Activated CD8-positive, alpha-beta memory T cell treated with anti-CD3 and anti-CD28 coated beads for 4 hours (primary cell): ENCODE measurements around the gene DIMT1.

ENCODE experiments used
- DNase-seq, 2 donors: peaks; one replicate each; pipeline ENCODE4 v3.0.0-alpha.2; 2020; ENCODE audit warnings: low read depth in 2 of 2

DIMT1 gene

DNA sequence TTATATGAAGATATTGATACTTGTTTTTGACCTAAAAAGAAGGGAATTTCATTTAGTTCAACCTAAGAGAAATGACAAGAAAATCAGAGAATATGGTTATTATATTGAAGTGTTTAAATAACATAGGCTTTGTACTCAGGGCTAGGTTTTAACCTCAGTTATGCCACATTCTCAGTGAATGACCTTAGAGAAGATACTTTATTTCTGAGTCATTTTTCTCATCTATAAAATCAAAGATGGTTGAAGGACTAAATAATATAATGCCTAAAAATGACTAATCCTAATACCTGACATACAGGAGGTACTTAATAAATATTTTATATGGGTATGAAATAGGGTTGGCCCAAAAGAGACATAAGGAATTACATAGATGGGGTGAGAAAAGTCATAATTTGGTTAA is 32.3 kb downstream of the DIMT1 start:
- no peak for DNase-seq

DNA sequence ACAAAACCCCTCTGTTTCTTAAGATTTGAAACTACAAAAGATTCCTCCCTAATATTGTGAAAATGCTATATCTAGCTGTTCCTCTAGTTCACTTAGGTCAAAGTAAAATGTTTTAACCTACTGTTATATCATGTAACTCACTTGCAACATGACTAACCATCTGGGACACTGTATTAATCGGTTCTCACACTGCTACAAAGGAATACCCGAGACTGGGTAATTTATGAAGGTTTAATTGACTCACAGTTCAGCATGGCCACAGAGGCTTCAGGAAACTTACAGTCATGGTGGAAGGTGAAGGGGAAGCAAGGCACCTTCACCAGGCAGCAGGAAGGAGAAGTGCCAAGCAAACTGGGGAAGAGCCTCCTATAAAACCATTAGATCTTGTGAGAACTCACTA is 34.7 kb downstream of the DIMT1 start:
- no peak for DNase-seq

- DNase-seq, result no peak
Measured at GRCh38 chr5:62362701-62363100, 41.0 kb downstream of the DIMT1 start.

DNA sequence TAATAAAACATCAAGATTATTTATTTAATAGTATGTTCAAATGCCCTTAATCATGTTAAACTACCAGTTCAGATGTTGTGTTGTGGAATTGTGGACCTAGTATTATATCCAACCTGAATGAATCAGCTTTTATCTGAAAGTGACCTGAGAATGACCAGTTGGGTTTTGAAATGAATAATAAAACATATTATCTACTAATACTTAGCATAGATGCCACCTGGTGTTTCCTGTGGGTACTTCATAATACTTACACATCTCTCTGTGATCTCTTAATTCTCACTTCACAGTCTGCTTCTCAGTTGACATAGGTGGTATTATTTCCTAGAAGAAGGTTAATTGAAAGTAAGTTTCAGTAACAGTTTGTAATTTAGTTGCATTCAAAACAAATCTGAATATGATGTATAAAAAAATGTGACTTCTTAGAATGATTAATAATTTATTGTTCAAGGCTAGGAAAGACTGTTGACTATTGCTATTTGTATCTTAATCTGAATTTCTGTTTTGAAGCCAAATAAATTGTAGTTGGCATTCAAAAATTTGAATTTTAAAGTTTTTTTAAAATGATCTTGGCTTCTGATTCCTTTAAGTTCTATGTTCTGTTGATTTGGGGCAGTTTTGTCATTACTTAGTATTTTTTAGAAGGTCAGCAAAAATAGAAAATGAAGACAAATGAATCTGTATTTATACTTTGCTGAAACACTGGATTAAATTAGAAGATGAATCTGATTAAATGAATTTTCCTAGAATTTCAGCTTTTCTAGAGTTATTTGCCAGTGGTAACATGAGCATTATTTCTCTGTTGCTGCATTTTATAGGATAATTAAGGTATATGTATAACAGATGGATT is 49.5 kb downstream of the DIMT1 start:
- DNase-seq, result no peak

DNA sequence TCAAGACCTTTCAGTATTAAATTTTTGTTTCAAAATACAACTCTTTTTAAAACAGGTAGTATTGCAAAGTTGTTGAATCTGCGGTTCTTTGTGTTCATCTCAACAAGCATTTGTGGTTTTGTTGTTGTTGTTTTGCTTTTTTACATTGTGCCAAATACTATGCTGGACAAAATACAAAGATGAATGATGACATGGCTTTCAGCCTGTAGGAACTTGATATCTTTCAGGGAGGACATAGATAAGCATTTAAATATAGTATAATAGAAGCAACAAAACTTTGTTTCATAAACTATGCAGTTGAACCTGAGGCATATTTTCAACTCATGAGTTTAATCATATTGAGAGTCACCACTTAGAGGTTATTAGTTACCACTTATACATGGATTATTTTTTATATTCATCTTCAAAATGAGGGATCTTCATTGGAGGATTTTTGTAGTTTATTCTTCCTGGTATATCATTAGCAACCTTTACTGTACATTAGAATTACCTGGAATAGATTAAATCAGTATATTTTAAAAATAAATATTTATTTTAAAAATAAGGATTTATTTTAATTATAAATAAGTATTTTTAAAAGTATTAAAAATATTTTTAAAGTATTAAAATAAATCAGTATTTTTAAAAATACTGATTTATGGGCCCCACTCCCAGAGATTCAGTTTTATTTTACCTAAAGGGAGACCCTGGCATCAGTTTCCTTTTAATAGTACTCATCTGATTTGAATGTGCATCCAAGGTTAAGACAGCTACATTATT is 54.8 kb downstream of the DIMT1 start:
- DNase-seq, result no peak

DNA sequence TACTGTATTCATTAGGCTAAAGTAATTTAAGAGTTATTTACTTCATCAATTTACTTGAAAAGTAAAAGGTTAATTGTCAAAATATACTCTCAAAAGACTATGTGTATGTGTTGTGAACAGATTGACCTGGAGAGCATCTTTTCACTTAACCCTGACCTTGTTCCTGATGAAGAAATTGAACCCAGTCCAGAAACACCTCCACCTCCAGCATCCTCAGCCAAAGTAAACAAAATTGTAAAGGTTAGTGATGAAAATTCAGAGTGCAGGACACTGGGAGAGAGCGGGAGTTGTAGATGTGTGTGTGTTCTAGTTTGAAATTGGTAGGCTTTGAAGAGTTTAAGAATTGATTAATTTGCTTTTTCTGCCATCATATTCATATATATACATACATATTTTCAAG is 55.8 kb downstream of the DIMT1 start:
- DNase-seq, result no peak

- DNase-seq, result no peak
Measured at GRCh38 chr5:62346748-62347147, 57.0 kb downstream of the DIMT1 start.

DNA sequence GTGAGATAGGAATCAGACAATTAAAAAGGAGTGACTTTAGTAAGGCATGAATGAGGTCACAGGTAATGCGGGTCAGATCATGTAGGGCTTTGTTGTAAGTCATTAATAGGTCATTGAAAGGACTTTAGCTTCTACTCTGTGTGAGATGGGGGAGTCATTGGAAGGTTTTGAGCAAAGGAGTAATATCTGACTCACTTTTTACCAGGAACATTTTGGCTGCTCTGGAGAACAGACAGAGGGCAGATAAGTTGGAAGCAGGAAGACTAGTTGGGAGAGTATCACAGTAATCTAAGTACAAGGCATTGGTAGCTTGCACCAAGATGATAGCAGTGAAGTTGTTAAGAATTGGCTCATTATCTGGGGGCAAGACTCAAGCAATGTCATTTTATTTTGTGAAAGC is 60.3 kb downstream of the DIMT1 start:
- DNase-seq, result no peak

DNA sequence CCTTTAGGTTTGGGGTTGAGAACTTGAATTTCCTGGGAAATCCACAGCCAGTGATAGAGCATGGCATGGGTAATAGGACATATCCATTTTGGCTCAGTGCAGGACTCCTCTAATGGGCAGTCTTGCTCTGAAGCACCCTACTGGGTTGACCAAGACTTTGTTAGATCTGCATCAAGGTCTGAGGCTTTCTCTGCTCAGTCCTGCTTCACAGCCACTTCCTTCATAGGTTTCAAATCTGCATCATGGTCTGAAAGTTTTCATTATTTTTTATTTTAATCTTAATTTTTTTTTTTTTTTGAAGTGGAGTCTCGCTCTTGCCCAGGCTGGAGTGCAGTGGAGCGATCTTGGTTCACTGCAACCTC is 61.2 kb downstream of the DIMT1 start:
- no peak for DNase-seq

DNA sequence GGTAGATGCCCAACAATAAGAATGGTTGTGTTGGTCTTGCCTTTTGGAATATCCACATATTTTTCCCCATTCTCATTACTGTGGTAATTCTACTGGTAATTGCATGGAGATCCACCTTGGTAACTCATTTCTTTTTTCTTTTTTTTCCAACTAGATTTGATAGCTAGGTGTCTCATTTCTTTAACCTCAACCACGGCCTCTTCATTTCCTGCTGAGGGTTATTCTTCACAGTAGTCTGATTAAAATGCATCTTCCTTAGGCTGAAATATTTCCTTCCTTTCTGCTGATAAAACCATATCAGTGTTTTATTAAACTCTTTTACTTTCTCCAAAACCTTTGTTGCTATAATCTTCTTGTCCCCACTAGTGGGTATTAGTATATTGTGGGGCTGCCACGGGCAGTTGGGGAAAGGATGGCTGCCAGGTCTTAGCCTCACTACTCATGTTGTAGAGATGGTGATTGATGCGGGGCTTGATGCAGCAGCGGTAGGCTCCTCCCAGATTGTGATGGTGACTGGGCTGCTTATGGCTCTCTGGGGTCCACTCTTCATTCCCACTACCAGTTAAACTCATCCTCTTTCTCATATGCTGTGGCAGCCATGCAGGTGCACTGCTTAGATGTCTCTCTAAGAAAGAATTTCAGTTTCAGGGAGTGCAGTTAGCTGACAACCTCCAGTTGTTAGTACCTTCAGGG is 61.8 kb downstream of the DIMT1 start:
- DNase-seq, result no peak

DNA sequence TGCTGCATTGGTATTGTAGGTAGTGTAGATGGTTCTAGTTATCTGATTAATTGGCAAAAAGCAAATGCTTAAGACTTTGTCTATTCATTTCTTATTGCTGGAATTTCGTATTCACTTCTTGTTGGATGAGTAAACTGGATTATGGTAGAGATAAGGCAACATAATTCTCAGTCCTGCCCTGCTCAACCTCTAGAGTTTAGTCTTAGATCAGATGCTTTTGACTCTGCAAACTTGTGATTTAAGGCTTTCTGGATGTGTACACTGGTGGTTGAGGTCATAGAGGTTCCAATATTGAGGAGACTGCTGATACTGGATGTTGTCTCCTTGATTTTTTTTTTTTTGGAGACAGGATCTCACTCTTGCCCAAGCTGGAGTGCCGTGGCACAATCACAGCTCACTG is 62.7 kb downstream of the DIMT1 start:
- DNase-seq, result no peak

DNA sequence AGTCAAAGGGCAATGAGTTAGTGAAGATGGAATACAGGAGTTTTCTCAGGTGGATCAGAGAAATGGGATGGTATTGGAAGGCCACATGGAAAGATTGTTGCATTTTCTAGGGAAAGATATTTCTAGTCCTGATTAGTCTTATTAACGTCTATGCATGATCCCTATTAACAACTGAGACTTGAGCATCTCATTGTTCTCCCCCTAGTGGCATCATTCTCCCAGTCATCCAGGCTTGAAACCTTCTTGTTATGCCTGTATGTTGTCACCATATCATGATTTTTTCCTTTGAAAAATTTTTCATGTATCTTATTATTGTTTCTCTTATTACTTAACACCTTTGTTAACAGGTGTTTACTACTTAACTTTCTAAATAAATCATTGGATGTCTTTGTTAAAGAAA is 63.3 kb downstream of the DIMT1 start:
- DNase-seq, result no peak
